Smooth muscle cell (in vitro differentiated cells): ENCODE measurements around the gene CIAPIN1. TPM values are rescaled to one million over a fixed set of nuclear protein-coding genes. Genes with fewer than 3 reads are reported as not detected.
A peak's percentile ranks its signal among the peaks of the same experiment; 100 is the strongest.

Experiments
- DNase-seq: peaks from one replicate; lab custom pipeline; 2025; ENCODE audit not compliant: unreplicated experiment; lab: John Stamatoyannopoulos, UW
- H2AFZ ChIP-seq: fragments of 200-600 bp; sonication (generic); 2 replicates; pipeline ENCODE4 v1.6.0; 2016; ENCODE audit warnings: antibody characterized with exemption, low read depth, mild to moderate bottlenecking
- H3F3A ChIP-seq: fragments of 200-600 bp; sonication (generic); 2 replicates; pipeline ENCODE4 v1.6.0; 2017; ENCODE audit warnings: antibody characterized with exemption, low read depth
- H3K27ac ChIP-seq: fragments of 200-600 bp; sonication (generic); 2 replicates; pipeline ENCODE4 v1.5.1; 2016; ENCODE audit warnings: low read depth, mild to moderate bottlenecking
- H3K27me3 ChIP-seq: fragments of 200-600 bp; sonication (generic); 2 replicates; pipeline ENCODE4 v1.6.1; 2016; ENCODE audit warnings: low read depth, mild to moderate bottlenecking
- H3K36me3 ChIP-seq: fragments of 200-600 bp; sonication (generic); 2 replicates; pipeline ENCODE4 v1.5.1; 2016; ENCODE audit warnings: low read depth
- H3K4me1 ChIP-seq: fragments of 200-600 bp; sonication (generic); 2 replicates; pipeline ENCODE4 v1.5.1; 2016; ENCODE audit warnings: low read depth
- H3K4me2 ChIP-seq: fragments of 200-600 bp; sonication (generic); 2 replicates; pipeline ENCODE4 v1.6.0; 2016; ENCODE audit warnings: mild to moderate bottlenecking
- H3K4me3 ChIP-seq: fragments of 200-600 bp; sonication (generic); 2 replicates; pipeline ENCODE4 v1.5.1; 2016; ENCODE audit warnings: mild to moderate bottlenecking
- H3K79me2 ChIP-seq: fragments of 200-600 bp; sonication (generic); 2 replicates; pipeline ENCODE4 v1.6.0; 2016; ENCODE audit warnings: low read depth, mild to moderate bottlenecking
- H3K9ac ChIP-seq: fragments of 200-600 bp; sonication (generic); 2 replicates; pipeline ENCODE4 v1.6.0; 2016; ENCODE audit warnings: low read depth
- H3K9me3 ChIP-seq: fragments of 200-600 bp; sonication (generic); replicated peaks from 2 replicates; pipeline ENCODE4 v1.5.1; 2016; ENCODE audit warnings: low read depth
- H4K20me1 ChIP-seq: fragments of 200-600 bp; sonication (generic); 2 replicates; pipeline ENCODE4 v1.6.0; 2016; ENCODE audit warnings: low read depth
- WGBS: methylation state at CpG from one replicate; pipeline ENCODE4 v1.1.7; 2016; ENCODE audit warnings: low lambda C conversion rate; 5-methylcytosine and 5-hydroxymethylcytosine counted together
- polyA plus RNA-seq: library from polyadenylated mRNA; unstranded; fragments of >200 nt; fragmentation: Nextera tagmentation; extraction: Ambion mirVana; gene quantifications from 2 replicates; pipeline ENCODE4 v1.2.1, GENCODE V29; 2016
- total RNA-seq: library from RNA; depleted of rRNA; stranded (reverse); fragments of >200 nt; gene quantifications from 2 replicates; pipeline ENCODE4 v1.2.3, GENCODE V29; 2014
- TF ChIP-seq, protein P1 (sequence below): fragments of 200-600 bp; sonication (generic); IDR thresholded peaks from 2 replicates; pipeline ENCODE4 v1.5.1; 2017; ENCODE audit warnings: borderline replicate concordance, mild to moderate bottlenecking, antibody characterized with exemption; ENCODE audit not compliant: insufficient read depth, poor library complexity, severe bottlenecking

The CIAPIN1 gene
- total and polyA plus RNA-seq, 2 experiments from 2014 or later: 36.6 to 58.1 TPM

DNA sequence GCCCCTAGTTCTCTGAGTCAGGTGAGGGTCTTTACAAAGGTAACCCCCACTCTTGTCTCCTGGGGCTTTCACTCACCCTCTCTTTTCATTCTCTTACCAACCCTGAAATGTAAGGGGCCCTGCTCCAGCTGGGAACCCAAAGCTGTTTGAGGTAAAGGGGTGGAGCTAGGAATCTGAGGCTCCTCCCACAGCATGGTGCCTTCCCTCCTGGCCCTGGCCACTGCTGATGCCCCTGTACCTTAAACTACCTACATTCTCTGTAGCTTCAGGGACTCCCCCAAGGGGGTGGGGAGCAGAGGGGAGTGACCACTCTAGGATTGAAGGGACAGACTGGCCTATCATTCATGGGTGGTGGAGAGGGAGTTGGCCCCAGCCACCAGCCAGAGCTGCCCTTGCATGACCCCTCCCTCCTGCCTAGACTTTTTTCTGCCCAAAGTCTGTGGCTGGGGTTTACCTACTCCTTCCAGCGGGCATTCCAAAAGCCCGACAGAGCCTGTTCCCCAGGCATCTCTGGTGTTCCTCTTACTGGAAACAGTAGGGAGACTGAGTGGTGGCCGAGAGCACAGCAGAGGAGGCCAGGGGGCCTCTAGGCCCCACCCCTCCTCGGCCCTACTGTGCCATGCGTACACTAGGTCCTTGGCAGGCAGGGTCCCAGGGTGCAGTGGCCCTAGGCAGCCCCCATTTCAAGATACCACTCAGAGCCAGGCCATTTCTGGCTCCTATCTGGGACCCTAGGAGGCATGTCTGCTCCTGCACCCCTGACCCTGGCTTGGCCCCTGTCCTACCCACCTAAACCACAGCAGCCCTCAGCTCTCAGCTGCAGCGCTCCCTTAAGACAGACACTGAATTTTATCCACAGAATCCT is 29.6 kb upstream of the CIAPIN1 start:
- peaks cover 46% of the 10 kb centered on the region for H3K79me2 ChIP-seq
- no peak overlapping the region for H3K27ac ChIP-seq
- H3K4me2 ChIP-seq: no peak overlapping the region
- no peaks in the 10 kb centered on the region for H3K27me3 ChIP-seq
- H3K36me3 ChIP-seq: no peaks in the 10 kb centered on the region
- no peak overlapping the region for H3K4me3 ChIP-seq
- TF ChIP-seq, protein P1, sequence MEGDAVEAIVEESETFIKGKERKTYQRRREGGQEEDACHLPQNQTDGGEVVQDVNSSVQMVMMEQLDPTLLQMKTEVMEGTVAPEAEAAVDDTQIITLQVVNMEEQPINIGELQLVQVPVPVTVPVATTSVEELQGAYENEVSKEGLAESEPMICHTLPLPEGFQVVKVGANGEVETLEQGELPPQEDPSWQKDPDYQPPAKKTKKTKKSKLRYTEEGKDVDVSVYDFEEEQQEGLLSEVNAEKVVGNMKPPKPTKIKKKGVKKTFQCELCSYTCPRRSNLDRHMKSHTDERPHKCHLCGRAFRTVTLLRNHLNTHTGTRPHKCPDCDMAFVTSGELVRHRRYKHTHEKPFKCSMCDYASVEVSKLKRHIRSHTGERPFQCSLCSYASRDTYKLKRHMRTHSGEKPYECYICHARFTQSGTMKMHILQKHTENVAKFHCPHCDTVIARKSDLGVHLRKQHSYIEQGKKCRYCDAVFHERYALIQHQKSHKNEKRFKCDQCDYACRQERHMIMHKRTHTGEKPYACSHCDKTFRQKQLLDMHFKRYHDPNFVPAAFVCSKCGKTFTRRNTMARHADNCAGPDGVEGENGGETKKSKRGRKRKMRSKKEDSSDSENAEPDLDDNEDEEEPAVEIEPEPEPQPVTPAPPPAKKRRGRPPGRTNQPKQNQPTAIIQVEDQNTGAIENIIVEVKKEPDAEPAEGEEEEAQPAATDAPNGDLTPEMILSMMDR: no peak
- peaks cover 69% of the 10 kb centered on the region for H4K20me1 ChIP-seq
- no peaks in the 10 kb centered on the region for H3K9me3 ChIP-seq
- no peak overlapping the region for H3K9ac ChIP-seq
- peaks cover 14% of the 10 kb centered on the region for H3F3A ChIP-seq
- H2AFZ ChIP-seq: no peak overlapping the region
- no peak for DNase-seq
- WGBS: 84% methylated on average over 6 of the region's 6 CpGs
- peaks cover 30% of the 10 kb centered on the region for H3K4me1 ChIP-seq

DNA sequence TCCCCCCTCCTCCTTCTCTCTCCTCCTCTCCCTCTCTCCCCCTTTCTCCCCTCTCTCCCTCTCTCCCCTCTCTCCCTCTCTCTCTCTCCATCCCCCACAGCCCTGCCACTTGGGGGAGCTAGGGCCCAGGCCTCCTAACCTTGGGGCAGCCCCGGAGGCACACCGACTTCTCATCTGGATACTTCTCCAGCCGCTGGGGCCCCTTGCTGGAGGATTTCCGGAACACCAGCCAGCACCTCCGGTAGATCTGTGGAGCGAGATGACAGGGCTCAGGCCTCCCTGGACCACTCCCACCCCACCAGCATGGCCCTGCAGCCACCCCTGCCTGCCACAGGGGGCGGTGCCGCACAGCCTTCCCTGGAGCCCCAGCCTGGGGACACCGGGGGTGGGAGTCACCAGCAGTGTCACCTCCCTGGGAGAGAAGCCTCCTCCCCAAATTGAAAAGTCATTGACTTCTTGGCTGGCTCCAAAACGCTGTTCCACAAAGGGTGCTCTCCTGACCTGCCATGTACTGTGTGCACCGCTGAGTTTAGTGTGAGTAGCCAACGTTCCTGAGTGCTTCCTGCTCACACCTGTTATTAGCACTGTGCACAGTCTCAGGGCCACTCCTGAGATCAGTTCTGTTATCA is 28.6 kb upstream of the CIAPIN1 start:
- H3F3A ChIP-seq: peaks cover 13% of the 10 kb centered on the region
- peaks cover 30% of the 10 kb centered on the region for H3K4me1 ChIP-seq
- H2AFZ ChIP-seq: no peak overlapping the region
- no peak overlapping the region for H3K9ac ChIP-seq
- WGBS: 30% methylated on average over 12 of the region's 12 CpGs
- H3K27ac ChIP-seq: no peak overlapping the region
- no peak overlapping the region for H3K4me3 ChIP-seq
- no peaks in the 10 kb centered on the region for H3K36me3 ChIP-seq
- TF ChIP-seq, protein P1: peak; percentile 57
- no peak overlapping the region for H3K4me2 ChIP-seq
- peaks cover 69% of the 10 kb centered on the region for H4K20me1 ChIP-seq
- no peaks in the 10 kb centered on the region for H3K9me3 ChIP-seq
- DNase-seq: no peak
- H3K27me3 ChIP-seq: no peaks in the 10 kb centered on the region
- H3K79me2 ChIP-seq: peaks cover 37% of the 10 kb centered on the region

DNA sequence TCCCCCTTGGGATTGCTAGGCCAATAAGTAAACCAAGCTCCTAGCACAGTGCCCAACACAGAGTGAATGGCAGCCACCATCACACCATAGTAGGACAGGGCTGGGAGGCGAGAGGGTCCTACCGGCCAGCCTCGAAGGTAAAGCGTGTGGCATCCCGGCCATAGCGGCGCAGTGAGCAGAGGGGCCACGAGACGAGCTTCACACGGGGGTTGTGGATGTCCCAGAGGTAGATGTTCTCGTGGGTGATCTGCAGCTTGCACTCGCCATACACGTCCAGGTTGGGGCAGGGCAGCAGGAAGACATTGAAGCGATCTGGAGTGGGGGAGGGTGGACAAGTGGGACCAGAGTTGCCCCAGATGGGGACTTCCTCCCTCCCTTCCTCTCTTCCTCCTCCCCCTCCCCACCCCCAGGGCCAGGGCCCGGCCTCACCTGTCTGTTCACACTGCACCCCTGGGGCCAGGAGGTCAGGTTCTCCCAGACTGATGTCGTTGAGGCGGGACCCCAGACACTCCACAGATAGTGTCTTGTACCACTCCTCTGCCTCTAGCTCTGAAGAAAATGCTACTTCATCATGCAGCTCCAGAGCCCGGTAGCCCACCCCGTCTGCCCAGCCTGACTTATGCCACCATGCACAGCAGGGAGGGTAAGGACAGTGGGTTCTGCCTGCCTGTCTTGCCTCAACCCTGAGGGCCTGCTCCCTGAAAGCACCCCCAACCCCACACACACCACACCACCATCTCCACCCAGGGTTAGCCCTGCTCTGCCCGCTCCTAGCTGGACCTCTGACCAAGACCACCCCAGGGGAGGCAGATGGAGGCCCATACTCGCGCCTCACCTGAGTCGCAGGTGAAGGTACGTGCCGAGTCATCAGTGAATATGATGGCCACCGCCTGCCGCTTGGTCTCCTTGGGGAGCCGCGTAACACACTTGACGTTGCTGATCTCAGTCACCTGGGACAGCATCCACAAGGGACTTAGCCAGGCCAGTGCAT is 27.8 kb upstream of the CIAPIN1 start:
- Histone ChIP-seq H3K4me2 (no peak overlapping the region), H3K9me3 (no peaks in the 10 kb centered on the region), H3K27ac (no peak overlapping the region), H2AFZ (no peak overlapping the region), H3K79me2 (peaks cover 31% of the 10 kb centered on the region), H3K4me3 (no peak overlapping the region), H3K4me1 (peaks cover 23% of the 10 kb centered on the region), H4K20me1 (peaks cover 64% of the 10 kb centered on the region), H3F3A (peaks cover 12% of the 10 kb centered on the region), H3K9ac (no peak overlapping the region), H3K27me3 (no peaks in the 10 kb centered on the region), H3K36me3 (no peaks in the 10 kb centered on the region)
- DNase-seq: no peak
- TF ChIP-seq, protein P1: no peak
- WGBS: 90% methylated on average over 22 of the region's 30 CpGs
